HCT116 (cell line): ENCODE measurements around the gene ADAD2. TPM values are rescaled to one million over a fixed set of nuclear protein-coding genes. Genes with fewer than 3 reads are reported as not detected.
"Not testable (repeated sequence)": the region's sequence is repeated elsewhere in the genome, so short reads cannot be mapped to it uniquely, and the experiment has no call there.

Source experiments
- ATAC-seq: fragments of 200-7000 bp; cut with Tn5 transposase; 2 replicates; pipeline ENCODE4 v1.9.1; 2020; ENCODE audit warnings: mild to moderate bottlenecking, moderate library complexity
- BruUV-seq: library from RNA; stranded (reverse); fragments of 400-500 nt; replicated peaks from 2 replicates; lab custom pipeline; 2021; lab: Mats Ljungman, UMichigan
- CTCF ChIA-PET: fragments of 300-600 bp; sonication (Branson Sonifier 250); formaldehyde crosslinking; loops from one replicate; lab custom pipeline; 2021; ENCODE audit warnings: antibody characterized with exemption; lab: Charles Lee
- POLR2A ChIA-PET: fragments of 300-600, 350-600 bp; sonication (Branson Sonifier 250); formaldehyde crosslinking; loops from one replicate; lab custom pipeline; 2021; ENCODE audit warnings: antibody characterized with exemption; lab: Charles Lee
- RAD21 ChIA-PET, 2 experiments: fragments of 300-600 bp; sonication (Branson Sonifier 250); formaldehyde crosslinking; loops; one replicate each; lab custom pipeline; 2023; ENCODE audit warnings: low total read pairs in 2 of 2; ENCODE audit not compliant: uncharacterized antibody in 2 of 2, unreplicated experiment in 2 of 2, low non-redundant PET in 1 of 2; lab: Charles Lee
- DNase-seq: peaks from one replicate; pipeline ENCODE4 v3.0.0-alpha.2; 2010; ENCODE audit warnings: low read depth, low spot score
- H2AFZ ChIP-seq: fragments of 200-600 bp; shearing (Covaris generic), sonication (generic); 2 replicates; pipeline ENCODE4 v1.6.1; 2017; ENCODE audit warnings: low read depth, mixed run types, mixed read lengths, antibody characterized with exemption, low read length; ENCODE audit not compliant: poor library complexity, severe bottlenecking
- H3K27ac ChIP-seq: 2 replicates; pipeline ENCODE4 v1.5.1; 2012; ENCODE audit warnings: low read depth, low read length
- H3K27me3 ChIP-seq: fragments of 200-600 bp; sonication (generic); 2 replicates; pipeline ENCODE4 v1.6.1; 2016; ENCODE audit warnings: mixed run types, low read length, mixed read lengths; ENCODE audit not compliant: insufficient read depth
- H3K36me3 ChIP-seq, 2 experiments: fragments of 200-500 bp in 1 of 2; fragments of 200-600 bp in 1 of 2; sonication (Bioruptor generic) in 1 of 2; sonication (generic) in 1 of 2; 2 replicates each; pipeline versions ENCODE4 v1.5.1 to v1.6.1; 2014 to 2016; ENCODE audit warnings: low read length in 2 of 2, inconsistent platforms in 1 of 2, mixed read lengths in 1 of 2, mixed run types in 1 of 2; ENCODE audit not compliant: insufficient read depth in 2 of 2, control insufficient read depth in 1 of 2
- H3K4me1 ChIP-seq, 2 experiments: fragments of 200-600 bp in 1 of 2; sonication (generic) in 1 of 2; 2 replicates each; pipeline versions ENCODE4 v1.5.1 to v1.6.1; 2012 to 2017; ENCODE audit warnings: low read length in 2 of 2, inconsistent platforms in 1 of 2, mild to moderate bottlenecking in 1 of 2, mixed read lengths in 1 of 2, mixed run types in 1 of 2, moderate library complexity in 1 of 2; ENCODE audit not compliant: insufficient read depth in 2 of 2, control insufficient read depth in 1 of 2
- H3K4me2 ChIP-seq: fragments of 200-600 bp; sonication (generic); 2 replicates; pipeline ENCODE4 v1.6.1; 2017; ENCODE audit warnings: mixed run types, low read length, mixed read lengths
- H3K4me3 ChIP-seq, 2 experiments: fragments of 200-600 bp in 1 of 2; sonication (generic) in 1 of 2; replicated peaks in 1 of 2; 2 replicates each; pipeline ENCODE4 v1.5.1; 2011 to 2016; ENCODE audit warnings: low read length in 2 of 2, control low read depth in 1 of 2, low read depth in 1 of 2, mild to moderate bottlenecking in 1 of 2, mixed read lengths in 1 of 2, mixed run types in 1 of 2
- H3K79me2 ChIP-seq: fragments of 200-600 bp; sonication (generic); 2 replicates; pipeline ENCODE4 v1.6.1; 2017; ENCODE audit warnings: mild to moderate bottlenecking, mixed run types, low read length, moderate library complexity, mixed read lengths; ENCODE audit not compliant: insufficient read depth
- H3K9ac ChIP-seq: fragments of 200-600 bp; sonication (generic); 2 replicates; pipeline ENCODE4 v1.6.1; 2016; ENCODE audit warnings: low read length, mixed read lengths
- H3K9me2 ChIP-seq: fragments of 200-600 bp; sonication (generic), shearing (Covaris generic); 2 replicates; pipeline ENCODE4 v1.6.1; 2017; ENCODE audit warnings: mixed run types, mild to moderate bottlenecking, moderate library complexity; ENCODE audit not compliant: insufficient read depth
- H3K9me3 ChIP-seq, 2 experiments: fragments of 200-500 bp in 1 of 2; fragments of 200-600 bp in 1 of 2; sonication (Bioruptor generic) in 1 of 2; sonication (generic) in 1 of 2; 2 replicates each; pipeline ENCODE4 v1.6.1; 2014 to 2017; ENCODE audit warnings: low read length in 2 of 2, mixed read lengths in 2 of 2, inconsistent platforms in 1 of 2, low read depth in 1 of 2, mild to moderate bottlenecking in 1 of 2, mixed run types in 1 of 2, moderate library complexity in 1 of 2; ENCODE audit not compliant: control insufficient read depth in 1 of 2, insufficient read depth in 1 of 2
- H4K20me1 ChIP-seq: fragments of 200-600 bp; sonication (generic), shearing (Covaris generic); 2 replicates; pipeline ENCODE4 v1.6.1; 2017; ENCODE audit warnings: mixed run types, mild to moderate bottlenecking, moderate library complexity; ENCODE audit not compliant: insufficient read depth
- CBX3 ChIP-seq: IDR thresholded peaks from 2 replicates; pipeline ENCODE4 v1.6.1; 2012; ENCODE audit warnings: low read depth
- CTCF ChIP-seq, 3 experiments: fragments of 200-600 bp in 1 of 3; sonication (generic) in 1 of 3; IDR thresholded peaks in 2 of 3; conservative IDR thresholded peaks in 1 of 3; 2 replicates each; pipeline ENCODE4 v1.5.1; 2012 to 2017; ENCODE audit warnings: low read depth in 2 of 3, low read length in 2 of 3, antibody characterized with exemption in 1 of 3, borderline replicate concordance in 1 of 3, control low read depth in 1 of 3, mild to moderate bottlenecking in 1 of 3, mixed read lengths in 1 of 3, mixed run types in 1 of 3, moderate library complexity in 1 of 3; ENCODE audit not compliant: insufficient read depth in 1 of 3
- EZH2 ChIP-seq: fragments of 200-600 bp; sonication (generic); IDR thresholded peaks from 2 replicates; pipeline ENCODE4 v1.6.1; 2017; ENCODE audit warnings: antibody characterized with exemption, mixed run types
- FOSL1 ChIP-seq: IDR thresholded peaks from 2 replicates; pipeline ENCODE4 v1.6.1; 2012; ENCODE audit warnings: low read depth
- MAX ChIP-seq: IDR thresholded peaks from 2 replicates; pipeline ENCODE4 v1.6.1; 2012
- REST ChIP-seq: IDR thresholded peaks from 2 replicates; pipeline ENCODE4 v1.6.1; 2012; ENCODE audit warnings: low read depth
- SRF ChIP-seq: IDR thresholded peaks from 2 replicates; pipeline ENCODE4 v1.6.1; 2012; ENCODE audit warnings: low read depth
- TCF7L2 ChIP-seq: IDR thresholded peaks from 2 replicates; pipeline ENCODE4 v1.7.0; 2011; ENCODE audit warnings: borderline replicate concordance, inconsistent platforms; ENCODE audit not compliant: insufficient read depth, insufficient read length; ENCODE audit errors: extremely low read depth
- intact Hi-C: fragments of 100-400 bp; cut with micrococcal nuclease; formaldehyde crosslinking; loops from 2 replicates; pipeline ENCODE4 v1.10.0; 2022
- total RNA-seq: library from RNA; stranded (reverse); gene quantifications from one replicate; pipeline ENCODE4 v1.2.1, GENCODE V29; 2021; ENCODE audit not compliant: unreplicated experiment

Gene ADAD2
- total RNA-seq, 1 experiment from 2014 or later, result not detected

DNA sequence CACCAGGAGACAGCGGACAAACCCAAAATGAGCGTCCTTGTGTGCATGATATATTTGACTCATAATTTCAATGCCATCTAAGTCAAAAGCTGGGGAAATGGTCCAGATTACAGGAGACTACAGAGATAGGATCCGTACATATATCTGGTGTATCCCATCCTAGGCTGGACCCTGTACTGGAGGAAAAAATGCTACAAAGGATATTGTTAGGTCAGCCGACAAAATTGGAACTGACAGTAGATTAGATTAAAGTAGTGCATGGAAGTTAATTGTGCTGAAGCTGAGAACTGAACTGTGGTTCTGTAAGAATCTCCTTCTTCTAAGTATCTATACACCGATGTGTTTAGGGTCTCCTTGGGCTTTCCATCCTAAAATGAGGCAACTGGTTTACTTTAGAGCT, 24.6 kb downstream of the ADAD2 start:
- H3K4me3 ChIP-seq, result no peak overlapping the region
- TF ChIP-seq FOSL1, result no peak
- no peak for TF ChIP-seq REST
- TF ChIP-seq TCF7L2, result no peak
- TF ChIP-seq CTCF (IDR thresholded peaks at IDR 0.05 in 2 of 3, conservative IDR thresholded peaks at IDR 0.05 in 1 of 3; ENCODE audit: borderline replicate concordance in 1 of 3, insufficient read depth in 1 of 3, low read depth in 2 of 3, low read length in 2 of 3), result no peak
- no peak for TF ChIP-seq SRF
- TF ChIP-seq MAX, result no peak
- no peak for TF ChIP-seq EZH2
- TF ChIP-seq CBX3, result no peak
- intact Hi-C loops, result no loop called here
- no peak overlapping the region for H3K9ac ChIP-seq
- ChIA-PET POLR2A (no interaction called here), CTCF (interaction anchor here (1.5 kb wide), 1 partner anchor 29 kb away, joined by 4 read pairs; the partner anchor contains the start of gene TAF1C), RAD21 (no interaction called here)
- H3K4me2 ChIP-seq, result no peak overlapping the region
- no peaks in the 10 kb centered on the region for H3K9me3 ChIP-seq
- no peaks in the 10 kb centered on the region for H3K27me3 ChIP-seq
- no peaks in the 10 kb centered on the region for H3K9me2 ChIP-seq
- H3K27ac ChIP-seq, result no peak overlapping the region
- no peaks in the 10 kb centered on the region for H3K36me3 ChIP-seq
- DNase-seq (no peak), ATAC-seq (no peak)
- H3K4me1 ChIP-seq, result no peaks in the 10 kb centered on the region
- no peaks in the 10 kb centered on the region for H4K20me1 ChIP-seq
- H3K79me2 ChIP-seq, result no peaks in the 10 kb centered on the region
- no peak overlapping the region for H2AFZ ChIP-seq
- BruUV-seq, result no TSS peak

DNA sequence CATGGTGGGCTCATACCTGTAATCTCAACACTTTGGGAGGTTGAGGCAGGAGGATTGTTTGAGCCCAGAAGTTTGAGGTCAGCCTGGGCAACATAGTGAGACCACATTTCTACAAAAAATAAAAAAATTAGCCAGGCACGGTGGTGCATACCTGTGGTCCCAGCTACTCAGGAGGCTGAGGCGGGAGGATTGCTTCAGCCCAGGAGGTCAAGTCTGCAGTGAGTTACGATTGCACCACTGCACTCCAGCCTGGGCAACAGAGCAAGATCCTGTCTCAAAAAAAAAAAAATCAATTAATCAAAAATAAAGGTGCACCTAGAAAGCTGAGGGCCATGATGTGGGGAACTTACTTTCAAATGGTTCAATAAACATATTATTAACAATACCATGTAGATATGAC, 25.2 kb downstream of the ADAD2 start:
- H3K4me1 ChIP-seq, BruUV-seq, H3K4me3 ChIP-seq, ATAC-seq, H2AFZ ChIP-seq, CTCF ChIA-PET, H4K20me1 ChIP-seq, H3K9me3 ChIP-seq, POLR2A ChIA-PET, H3K27me3 ChIP-seq, DNase-seq, H3K4me2 ChIP-seq, RAD21 ChIA-PET, intact Hi-C loops, H3K36me3 ChIP-seq, H3K79me2 ChIP-seq, H3K9ac ChIP-seq, H3K9me2 ChIP-seq, H3K27ac ChIP-seq: not testable (repeated sequence)
